Osteoblast (primary cell): Measurements from ENCODE around the gene MAP3K14. TPM values are rescaled to one million over a fixed set of nuclear protein-coding genes. Genes with fewer than 3 reads are reported as not detected.

Experiments
- DNase-seq: peaks from one replicate; pipeline ENCODE4 v3.0.0; 2011; ENCODE audit warnings: low spot score, mixed read lengths; ENCODE audit not compliant: insufficient read length; ENCODE audit errors: missing footprints
- H2AFZ ChIP-seq: 2 replicates; pipeline ENCODE4 v1.6.0; 2011; ENCODE audit warnings: mild to moderate bottlenecking, low read length
- H3K27ac ChIP-seq: 2 replicates; pipeline ENCODE4 v1.5.1; 2011; ENCODE audit warnings: mild to moderate bottlenecking, low read depth, low read length, moderate library complexity
- H3K27me3 ChIP-seq: 2 replicates; pipeline ENCODE4 v1.6.0; 2012; ENCODE audit warnings: mild to moderate bottlenecking, control low read depth, inconsistent platforms, low read length, moderate library complexity; ENCODE audit not compliant: insufficient read depth
- H3K36me3 ChIP-seq: 2 replicates; pipeline ENCODE4 v1.5.1; 2011; ENCODE audit warnings: mild to moderate bottlenecking, low read length, control low read depth, moderate library complexity; ENCODE audit not compliant: insufficient read depth
- H3K4me1 ChIP-seq: 2 replicates; pipeline ENCODE4 v1.5.1; 2011; ENCODE audit warnings: mild to moderate bottlenecking, low read length, control low read depth, moderate library complexity; ENCODE audit not compliant: insufficient read depth
- H3K4me2 ChIP-seq: 2 replicates; pipeline ENCODE4 v1.6.0; 2011; ENCODE audit warnings: mild to moderate bottlenecking, low read length; ENCODE audit not compliant: insufficient read depth
- H3K4me3 ChIP-seq: fragments of 200-600 bp; sonication (generic); 3 replicates; pipeline ENCODE4 v1.5.1; 2012; ENCODE audit warnings: mild to moderate bottlenecking, low read length, inconsistent platforms; ENCODE audit not compliant: insufficient read depth
- H3K79me2 ChIP-seq: 2 replicates; pipeline ENCODE4 v1.6.0; 2012; ENCODE audit warnings: mild to moderate bottlenecking, low read length, control low read depth, inconsistent platforms; ENCODE audit not compliant: insufficient read depth
- H3K9me3 ChIP-seq: 2 replicates; pipeline ENCODE4 v1.5.1; 2011; ENCODE audit warnings: low read depth, low read length, control low read depth
- H4K20me1 ChIP-seq: 2 replicates; pipeline ENCODE4 v1.6.0; 2012; ENCODE audit warnings: mild to moderate bottlenecking, low read length, control low read depth; ENCODE audit not compliant: insufficient read depth
- total RNA-seq: library from RNA; depleted of rRNA; stranded (reverse); fragments of >200 nt; gene quantifications from 2 replicates; pipeline ENCODE4 v1.2.3, GENCODE V29; 2012
- TF ChIP-seq, protein P1 (sequence below): IDR thresholded peaks from 2 replicates; pipeline ENCODE4 v1.5.1; 2011; ENCODE audit warnings: mild to moderate bottlenecking, low read depth, low read length, moderate library complexity; ENCODE audit errors: extremely low read depth

The MAP3K14 gene
- total RNA-seq, 1 donor, result 3.6 TPM

DNA sequence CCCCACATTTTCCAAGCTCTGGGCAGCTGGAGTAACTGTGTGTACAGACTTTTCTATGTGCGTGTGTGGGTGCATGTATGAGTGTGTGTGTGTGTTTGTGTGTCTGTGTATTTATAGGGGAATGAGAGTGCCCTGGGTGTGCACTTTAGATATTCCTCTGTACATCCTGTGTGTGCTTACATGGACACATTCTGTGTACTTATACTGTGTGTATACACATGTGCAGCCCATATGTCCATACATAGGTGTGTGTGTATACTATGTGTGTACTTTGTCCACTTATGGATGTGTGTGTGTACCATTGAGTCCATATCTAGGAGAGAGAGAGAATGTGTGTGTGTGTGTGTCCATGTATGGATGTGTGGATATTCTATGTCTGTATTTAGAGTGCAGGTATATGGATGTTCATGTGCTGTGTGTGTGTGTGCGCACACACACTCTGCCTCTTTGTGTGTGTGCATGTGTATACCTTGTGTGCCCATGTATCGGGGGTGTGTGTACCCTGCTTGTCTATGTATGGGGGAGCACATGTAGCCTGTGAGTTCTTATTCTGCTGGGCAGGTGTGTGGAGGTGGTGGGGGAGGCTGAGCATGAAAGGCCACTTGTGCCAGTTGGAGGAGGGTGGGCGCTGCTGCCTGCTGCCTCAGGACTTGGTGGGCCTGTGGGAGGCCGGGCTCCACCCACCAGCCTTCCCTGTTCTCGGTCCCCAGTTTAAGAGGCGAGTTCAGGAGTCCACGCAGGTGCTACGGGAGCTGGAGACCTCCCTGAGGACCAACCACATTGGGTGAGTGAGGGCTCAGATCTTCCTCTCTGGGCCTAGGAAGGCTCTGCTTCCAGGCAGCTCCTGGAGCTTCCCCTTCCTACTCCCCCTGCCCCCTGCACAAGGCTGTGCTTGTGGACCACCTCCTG, 84.1 kb downstream of the MAP3K14 start:
- Histone ChIP-seq H3K27ac (no peak overlapping the region), H3K79me2 (no peaks in the 10 kb centered on the region), H3K4me2 (no peak overlapping the region), H3K4me1 (peaks cover 40% of the 10 kb centered on the region), H3K4me3 (no peak overlapping the region), H2AFZ (no peak overlapping the region), H4K20me1 (no peaks in the 10 kb centered on the region), H3K36me3 (no peaks in the 10 kb centered on the region), H3K9me3 (no peaks in the 10 kb centered on the region), H3K27me3 (no peaks in the 10 kb centered on the region)
- TF ChIP-seq, protein P1, sequence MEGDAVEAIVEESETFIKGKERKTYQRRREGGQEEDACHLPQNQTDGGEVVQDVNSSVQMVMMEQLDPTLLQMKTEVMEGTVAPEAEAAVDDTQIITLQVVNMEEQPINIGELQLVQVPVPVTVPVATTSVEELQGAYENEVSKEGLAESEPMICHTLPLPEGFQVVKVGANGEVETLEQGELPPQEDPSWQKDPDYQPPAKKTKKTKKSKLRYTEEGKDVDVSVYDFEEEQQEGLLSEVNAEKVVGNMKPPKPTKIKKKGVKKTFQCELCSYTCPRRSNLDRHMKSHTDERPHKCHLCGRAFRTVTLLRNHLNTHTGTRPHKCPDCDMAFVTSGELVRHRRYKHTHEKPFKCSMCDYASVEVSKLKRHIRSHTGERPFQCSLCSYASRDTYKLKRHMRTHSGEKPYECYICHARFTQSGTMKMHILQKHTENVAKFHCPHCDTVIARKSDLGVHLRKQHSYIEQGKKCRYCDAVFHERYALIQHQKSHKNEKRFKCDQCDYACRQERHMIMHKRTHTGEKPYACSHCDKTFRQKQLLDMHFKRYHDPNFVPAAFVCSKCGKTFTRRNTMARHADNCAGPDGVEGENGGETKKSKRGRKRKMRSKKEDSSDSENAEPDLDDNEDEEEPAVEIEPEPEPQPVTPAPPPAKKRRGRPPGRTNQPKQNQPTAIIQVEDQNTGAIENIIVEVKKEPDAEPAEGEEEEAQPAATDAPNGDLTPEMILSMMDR, result no peak
- DNase-seq, result peak; percentile 71

DNA sequence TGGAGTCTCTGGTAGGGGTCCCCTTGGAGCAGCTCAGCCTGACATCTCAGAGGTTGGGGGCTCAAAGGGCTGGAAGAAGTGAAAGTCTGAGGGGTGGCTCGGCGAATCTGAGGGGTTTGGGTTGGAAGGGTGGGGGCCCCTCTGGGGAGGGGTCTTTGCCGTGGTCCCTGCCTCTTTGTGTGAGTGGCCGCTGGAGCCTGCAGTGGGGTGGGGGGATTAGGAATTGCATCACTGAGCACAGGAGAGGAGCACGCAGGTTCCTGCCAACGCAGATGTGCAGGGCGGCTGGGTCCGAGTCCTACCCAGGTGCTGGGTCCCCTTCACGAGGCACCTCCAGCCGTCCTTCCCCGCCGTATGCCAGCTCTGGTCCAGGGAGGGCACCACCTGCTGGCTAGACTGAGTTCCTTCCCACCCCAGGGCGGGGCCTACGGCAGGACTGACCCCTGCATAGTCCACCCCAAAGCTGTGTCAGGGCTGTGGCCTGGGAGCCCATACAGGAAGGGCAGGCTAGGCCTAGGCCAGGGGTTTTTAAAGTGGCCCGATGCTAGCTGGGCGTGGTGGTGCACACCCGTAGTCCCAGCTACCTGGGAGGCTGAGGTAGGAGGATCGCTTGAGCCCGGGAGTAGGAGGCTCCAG, 85.2 kb downstream of the MAP3K14 start:
- H3K4me1 ChIP-seq, result peaks cover 40% of the 10 kb centered on the region
- no peaks in the 10 kb centered on the region for H3K36me3 ChIP-seq
- no peak overlapping the region for H2AFZ ChIP-seq
- no peak overlapping the region for H3K4me2 ChIP-seq
- H3K9me3 ChIP-seq, result no peaks in the 10 kb centered on the region
- H3K27me3 ChIP-seq, result no peaks in the 10 kb centered on the region
- H3K79me2 ChIP-seq, result no peaks in the 10 kb centered on the region
- DNase-seq, result peak; percentile 82
- no peak overlapping the region for H3K4me3 ChIP-seq
- TF ChIP-seq, protein P1, result peak; percentile 32
- H3K27ac ChIP-seq, result no peak overlapping the region
- no peaks in the 10 kb centered on the region for H4K20me1 ChIP-seq

DNA sequence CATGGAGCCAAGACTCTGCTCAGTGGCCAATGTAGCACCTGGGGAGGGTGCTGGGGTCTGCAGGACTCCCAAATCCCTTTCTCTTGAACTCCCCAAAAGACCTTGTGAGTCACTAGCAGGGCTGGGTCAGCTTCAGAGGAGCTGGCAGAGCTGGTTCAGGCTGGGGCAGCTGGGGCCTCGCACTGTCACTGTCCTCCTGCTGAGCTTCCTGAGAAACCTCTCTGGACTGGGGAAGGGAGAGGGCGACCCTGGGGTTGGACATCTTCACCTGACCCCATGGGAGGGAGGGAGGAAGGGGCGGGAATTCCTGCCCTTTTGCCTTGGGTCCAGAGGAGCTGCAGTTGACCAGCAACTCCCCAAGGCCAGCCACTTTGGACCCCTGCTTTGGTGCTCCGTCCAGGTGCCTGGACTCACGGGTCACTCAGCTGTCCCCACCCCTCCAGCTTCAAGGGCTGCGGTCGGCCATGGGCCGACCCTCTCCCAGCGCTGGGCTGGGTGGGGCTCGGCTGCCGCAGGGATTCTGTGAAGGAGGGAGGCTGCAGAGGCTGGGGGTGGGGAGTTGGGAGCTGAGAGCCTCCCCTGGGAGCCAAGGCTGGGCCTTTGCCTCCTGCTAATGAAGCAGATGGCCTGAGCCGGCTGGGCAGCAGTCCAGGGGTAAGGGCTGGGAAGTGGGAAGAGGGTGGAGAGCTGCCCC, 85.9 kb downstream of the MAP3K14 start:
- Histone ChIP-seq H3K27me3 (no peaks in the 10 kb centered on the region), H3K27ac (no peak overlapping the region), H3K9me3 (no peaks in the 10 kb centered on the region), H2AFZ (no peak overlapping the region), H3K4me1 (peaks cover 40% of the 10 kb centered on the region), H3K4me2 (no peak overlapping the region), H3K36me3 (no peaks in the 10 kb centered on the region), H3K79me2 (no peaks in the 10 kb centered on the region), H3K4me3 (no peak overlapping the region), H4K20me1 (no peaks in the 10 kb centered on the region)
- TF ChIP-seq, protein P1, result no peak
- DNase-seq, result peak; percentile 95
